Activated CD4-positive, CD25-positive, alpha-beta regulatory T cell (primary cell): Measurements from ENCODE around the gene DNAJB8.

Source experiments
- DNase-seq, 4 experiments: peaks; one replicate each; lab custom pipeline; 2025; lab: John Stamatoyannopoulos, UW

DNAJB8 gene

GRCh38 chr3:128482666-128483656 lies 16.3 kb upstream of the DNAJB8 start:
- no peak for DNase-seq

GRCh38 chr3:128482175-128482574 lies 15.5 kb upstream of the DNAJB8 start:
- DNase-seq = no peak

GRCh38 chr3:128481438-128481942 lies 14.8 kb upstream of the DNAJB8 start:
- no peak for DNase-seq

- DNase-seq = no peak
Observed at GRCh38 chr3:128480717-128481437, 14.2 kb upstream of the DNAJB8 start.

GRCh38 chr3:128480278-128480677 lies 13.6 kb upstream of the DNAJB8 start:
- no peak for DNase-seq

GRCh38 chr3:128479558-128480086 lies 12.9 kb upstream of the DNAJB8 start:
- DNase-seq = no peak

- no peak for DNase-seq
Observed at GRCh38 chr3:128478576-128479506, 12.2 kb upstream of the DNAJB8 start.

GRCh38 chr3:128476659-128477058 lies 10.0 kb upstream of the DNAJB8 start:
- DNase-seq = no peak

- no peak for DNase-seq
Observed at GRCh38 chr3:128475355-128475754, 8.7 kb upstream of the DNAJB8 start.

GRCh38 chr3:128473737-128474136 lies 7.0 kb upstream of the DNAJB8 start:
- DNase-seq = no peak

GRCh38 chr3:128473180-128473519 lies 6.5 kb upstream of the DNAJB8 start:
- DNase-seq = no peak

GRCh38 chr3:128472449-128473179 lies 5.9 kb upstream of the DNAJB8 start:
- no peak for DNase-seq

- no peak for DNase-seq
Observed at GRCh38 chr3:128471720-128472119, 5.0 kb upstream of the DNAJB8 start.

- DNase-seq = no peak
Observed at GRCh38 chr3:128471110-128471509, 4.4 kb upstream of the DNAJB8 start.

- no peak for DNase-seq
Observed at GRCh38 chr3:128470134-128470899, 3.6 kb upstream of the DNAJB8 start.

GRCh38 chr3:128469556-128469955 lies 2.9 kb upstream of the DNAJB8 start:
- DNase-seq = no peak

- no peak for DNase-seq
Observed at GRCh38 chr3:128468791-128469527, 2.3 kb upstream of the DNAJB8 start.

GRCh38 chr3:128468285-128468790 lies 1.6 kb upstream of the DNAJB8 start:
- no peak for DNase-seq

- DNase-seq = no peak
Observed at GRCh38 chr3:128464702-128465101, 2.0 kb downstream of the DNAJB8 start.
